ENCODE data around the gene KRTAP5-8. TPM values are rescaled to one million over a fixed set of nuclear protein-coding genes. Genes with fewer than 3 reads are reported as not detected.
A peak's percentile ranks its signal among the peaks of the same experiment; 100 is the strongest.
"Not testable (repeated sequence)": the region's sequence is repeated elsewhere in the genome, so short reads cannot be mapped to it uniquely, and the experiment has no call there.

KRTAP5-8 gene
- total RNA-seq, 1 donor from 2014 or later, result not detected

- DNase-seq, result no peak
- no peak overlapping the region for H3K27ac Mint-ChIP-seq (ENCODE audit: unreplicated experiment)
- H3K9me3 Mint-ChIP-seq (ENCODE audit: unreplicated experiment), result peaks cover 3% of the 10 kb centered on the region
- no peak for TF ChIP-seq CTCF (IDR thresholded peaks at IDR 0.05; ENCODE audit: partially characterized antibody, unreplicated experiment)
- H3K4me3 Mint-ChIP-seq (ENCODE audit: unreplicated experiment), result no peak overlapping the region
- H3K27me3 Mint-ChIP-seq (ENCODE audit: unreplicated experiment), result peaks cover 2% of the 10 kb centered on the region
- H3K36me3 Mint-ChIP-seq (ENCODE audit: unreplicated experiment), result peaks cover 5% of the 10 kb centered on the region
- peaks cover 11% of the 10 kb centered on the region for H3K4me1 Mint-ChIP-seq (ENCODE audit: low read depth, unreplicated experiment)
Measured at GRCh38 chr11:71577469-71578004, 39.7 kb downstream of the KRTAP5-8 start.

- not testable (repeated sequence) for H3K9me3 Mint-ChIP-seq (ENCODE audit: unreplicated experiment); H3K4me3 Mint-ChIP-seq (ENCODE audit: unreplicated experiment); H3K27me3 Mint-ChIP-seq (ENCODE audit: unreplicated experiment); DNase-seq; H3K36me3 Mint-ChIP-seq (ENCODE audit: unreplicated experiment); H3K27ac Mint-ChIP-seq (ENCODE audit: unreplicated experiment)
- peaks cover 11% of the 10 kb centered on the region for H3K4me1 Mint-ChIP-seq (ENCODE audit: low read depth, unreplicated experiment)
Measured at GRCh38 chr11:71579513-71579912, 41.7 kb downstream of the KRTAP5-8 start.

GRCh38 chr11:71580057-71581003 lies 42.5 kb downstream of the KRTAP5-8 start:
- Mint-ChIP-seq H3K27me3 (ENCODE audit: unreplicated experiment) (peaks cover 2% of the 10 kb centered on the region), H3K27ac (ENCODE audit: unreplicated experiment) (no peak overlapping the region), H3K4me3 (ENCODE audit: unreplicated experiment) (no peak overlapping the region), H3K9me3 (ENCODE audit: unreplicated experiment) (peaks cover 3% of the 10 kb centered on the region), H3K4me1 (ENCODE audit: low read depth, unreplicated experiment) (peaks cover 11% of the 10 kb centered on the region), H3K36me3 (ENCODE audit: unreplicated experiment) (peaks cover 5% of the 10 kb centered on the region)
- TF ChIP-seq CTCF (IDR thresholded peaks at IDR 0.05; ENCODE audit: partially characterized antibody, unreplicated experiment), result peak; percentile 86
- DNase-seq, result peak; percentile 56

- no peak for TF ChIP-seq CTCF (IDR thresholded peaks at IDR 0.05; ENCODE audit: partially characterized antibody, unreplicated experiment)
- H3K36me3 Mint-ChIP-seq (ENCODE audit: unreplicated experiment), result peaks cover 5% of the 10 kb centered on the region
- H3K4me3 Mint-ChIP-seq (ENCODE audit: unreplicated experiment), result no peak overlapping the region
- peaks cover 11% of the 10 kb centered on the region for H3K4me1 Mint-ChIP-seq (ENCODE audit: low read depth, unreplicated experiment)
- peaks cover 2% of the 10 kb centered on the region for H3K27me3 Mint-ChIP-seq (ENCODE audit: unreplicated experiment)
- no peak for DNase-seq
- H3K27ac Mint-ChIP-seq (ENCODE audit: unreplicated experiment), result no peak overlapping the region
- H3K9me3 Mint-ChIP-seq (ENCODE audit: unreplicated experiment), result peaks cover 5% of the 10 kb centered on the region
Measured at GRCh38 chr11:71581826-71582225, 44.0 kb downstream of the KRTAP5-8 start.

GRCh38 chr11:71582309-71582895 lies 44.6 kb downstream of the KRTAP5-8 start, which contains the start of gene KRTAP5-11:
Gene KRTAP5-11 (minus strand): TSS chr11:71582875. CDS start chr11:71582837, 38 bp downstream.
- TF ChIP-seq CTCF (IDR thresholded peaks at IDR 0.05; ENCODE audit: partially characterized antibody, unreplicated experiment), result no peak
- H3K27me3 Mint-ChIP-seq (ENCODE audit: unreplicated experiment), result peaks cover 2% of the 10 kb centered on the region

GRCh38 chr11:71582969-71583368 lies 45.1 kb downstream of the KRTAP5-8 start:
- not testable (repeated sequence) for H3K27me3 Mint-ChIP-seq (ENCODE audit: unreplicated experiment); DNase-seq; H3K9me3 Mint-ChIP-seq (ENCODE audit: unreplicated experiment); H3K36me3 Mint-ChIP-seq (ENCODE audit: unreplicated experiment); H3K4me3 Mint-ChIP-seq (ENCODE audit: unreplicated experiment); H3K27ac Mint-ChIP-seq (ENCODE audit: unreplicated experiment)
- H3K4me1 Mint-ChIP-seq (ENCODE audit: low read depth, unreplicated experiment), result peaks cover 11% of the 10 kb centered on the region

More at GRCh38 chr11:71582309-71582895, 44.6 kb downstream of the KRTAP5-8 start, which contains the start of gene KRTAP5-11:
- Mint-ChIP-seq H3K36me3 (ENCODE audit: unreplicated experiment) (peaks cover 5% of the 10 kb centered on the region), H3K9me3 (ENCODE audit: unreplicated experiment) (peaks cover 5% of the 10 kb centered on the region), H3K4me3 (ENCODE audit: unreplicated experiment) (no peak within 1 kb of the TSS), H3K27ac (ENCODE audit: unreplicated experiment) (no peak within 1 kb of the TSS), H3K4me1 (ENCODE audit: low read depth, unreplicated experiment) (peaks cover 11% of the 10 kb centered on the region)
- DNase-seq, result no peak

- not testable (repeated sequence) for H3K4me3 Mint-ChIP-seq (ENCODE audit: unreplicated experiment); H3K4me1 Mint-ChIP-seq (ENCODE audit: low read depth, unreplicated experiment); DNase-seq; H3K27me3 Mint-ChIP-seq (ENCODE audit: unreplicated experiment); H3K36me3 Mint-ChIP-seq (ENCODE audit: unreplicated experiment); H3K9me3 Mint-ChIP-seq (ENCODE audit: unreplicated experiment); H3K27ac Mint-ChIP-seq (ENCODE audit: unreplicated experiment)
Measured at GRCh38 chr11:71585673-71586072, 47.8 kb downstream of the KRTAP5-8 start.

GRCh38 chr11:71588314-71588713 lies 50.5 kb downstream of the KRTAP5-8 start:
- not testable (repeated sequence) for H3K27ac Mint-ChIP-seq (ENCODE audit: unreplicated experiment); H3K4me3 Mint-ChIP-seq (ENCODE audit: unreplicated experiment); H3K36me3 Mint-ChIP-seq (ENCODE audit: unreplicated experiment); H3K9me3 Mint-ChIP-seq (ENCODE audit: unreplicated experiment); H3K27me3 Mint-ChIP-seq (ENCODE audit: unreplicated experiment); DNase-seq; H3K4me1 Mint-ChIP-seq (ENCODE audit: low read depth, unreplicated experiment)

All from glutamatergic neuron (in vitro differentiated cells).